ENCODE results near the gene ARSB. TPM values are rescaled to one million over a fixed set of nuclear protein-coding genes. Genes with fewer than 3 reads are reported as not detected.

ARSB gene
- total and polyA plus RNA-seq, 7 experiments from 2014 or later = 3.3 to 10.8 (median 4.8) TPM

DNA sequence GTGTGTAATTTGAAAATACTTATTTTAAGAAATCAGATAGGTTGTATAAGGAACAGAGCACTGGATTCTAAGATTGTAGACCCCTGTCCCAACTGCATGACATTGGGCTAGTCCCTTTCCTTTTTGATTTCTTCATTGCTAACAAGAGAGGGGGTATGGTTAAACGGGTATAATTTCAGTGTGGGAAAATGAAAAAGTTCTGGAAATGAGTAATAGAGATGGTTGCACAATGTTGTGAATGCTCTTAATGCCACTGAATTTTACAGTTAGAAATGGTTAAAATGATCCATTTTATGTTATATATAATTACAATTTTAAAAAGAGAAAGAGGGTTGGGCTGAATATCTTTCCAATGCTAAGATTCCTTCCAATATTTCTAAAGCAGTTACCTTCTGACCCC, 233.2 kb downstream of the ARSB start:
- H3K4me1 ChIP-seq (ENCODE audit: control insufficient read depth in 2 of 2, insufficient read depth in 2 of 2, low read length in 2 of 2) = no peaks in the 10 kb centered on the region
- CTCF ChIA-PET = no interaction called here
- peaks cover 0 to 8% (median 0%) of the 10 kb centered on the region in 7 donors for H3K4me1 Mint-ChIP-seq
- H3K27me3 Mint-ChIP-seq = peaks cover 0 to 8% (median 6%) of the 10 kb centered on the region in 5 donors
- H3K27me3 ChIP-seq (ENCODE audit: control insufficient read depth in 2 of 2, insufficient read depth in 2 of 2, low read length in 2 of 2) = no peaks in the 10 kb centered on the region
- H3K36me3 Mint-ChIP-seq = no peaks in the 10 kb centered on the region
- intact Hi-C loops (cut with micrococcal nuclease) = no loop called here
- H3K9me3 ChIP-seq (ENCODE audit: control insufficient read depth in 2 of 3, low read length in 3 of 3) = no peaks in the 10 kb centered on the region
- H3K27ac ChIP-seq (ENCODE audit: low read depth, low read length) = no peak overlapping the region
- H3K4me3 ChIP-seq (ENCODE audit: low read length) = no peak overlapping the region
- no peak for DNase-seq
- H3K9me3 Mint-ChIP-seq = no peaks in the 10 kb centered on the region
- POLR2A ChIA-PET = no interaction called here
- no peak overlapping the region for H3K4me3 Mint-ChIP-seq
- ATAC-seq = no peak
- H3K36me3 ChIP-seq (ENCODE audit: control insufficient read depth in 2 of 3, insufficient read depth in 3 of 3, low read length in 3 of 3) = no peaks in the 10 kb centered on the region
- H3K27ac Mint-ChIP-seq = no peak overlapping the region

DNA sequence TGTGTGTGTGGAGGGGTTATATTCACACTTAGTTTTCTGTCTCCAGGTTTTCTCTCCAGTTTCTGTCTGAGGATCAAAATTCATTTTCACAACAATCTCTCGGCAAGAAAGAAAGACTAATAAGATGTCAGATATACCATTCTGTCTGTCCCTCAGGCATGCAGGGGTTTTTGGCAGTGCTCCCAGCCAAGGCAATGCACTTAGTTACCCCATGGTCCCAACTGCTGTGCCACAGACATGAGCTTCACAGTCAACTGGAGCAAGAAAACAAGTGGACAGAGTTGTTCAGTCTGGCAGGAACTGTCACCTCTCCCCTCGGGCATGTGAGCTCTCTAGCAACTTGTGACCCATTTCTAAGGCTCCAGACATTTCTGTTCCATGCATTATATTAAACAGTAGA, 234.8 kb downstream of the ARSB start:
- no peak overlapping the region for H3K4me3 Mint-ChIP-seq
- DNase-seq (no peak), ATAC-seq (no peak)
- H3K27ac Mint-ChIP-seq = no peak overlapping the region
- no peaks in the 10 kb centered on the region for H3K9me3 Mint-ChIP-seq
- POLR2A ChIA-PET = no interaction called here
- no peaks in the 10 kb centered on the region for H3K36me3 Mint-ChIP-seq
- Histone ChIP-seq H3K36me3 (ENCODE audit: control insufficient read depth in 2 of 3, insufficient read depth in 3 of 3, low read length in 3 of 3) (no peaks in the 10 kb centered on the region), H3K4me3 (ENCODE audit: low read length) (no peak overlapping the region), H3K4me1 (ENCODE audit: control insufficient read depth in 2 of 2, insufficient read depth in 2 of 2, low read length in 2 of 2) (no peaks in the 10 kb centered on the region), H3K9me3 (ENCODE audit: control insufficient read depth in 2 of 3, low read length in 3 of 3) (no peaks in the 10 kb centered on the region), H3K27ac (ENCODE audit: low read depth, low read length) (no peak overlapping the region), H3K27me3 (ENCODE audit: control insufficient read depth in 2 of 2, insufficient read depth in 2 of 2, low read length in 2 of 2) (no peaks in the 10 kb centered on the region)
- CTCF ChIA-PET = no interaction called here
- intact Hi-C loops (cut with micrococcal nuclease) = no loop called here
- peaks cover 0 to 17% (median 8%) of the 10 kb centered on the region in 5 donors for H3K27me3 Mint-ChIP-seq
- peaks cover 0 to 6% (median 0%) of the 10 kb centered on the region in 7 donors for H3K4me1 Mint-ChIP-seq

DNA sequence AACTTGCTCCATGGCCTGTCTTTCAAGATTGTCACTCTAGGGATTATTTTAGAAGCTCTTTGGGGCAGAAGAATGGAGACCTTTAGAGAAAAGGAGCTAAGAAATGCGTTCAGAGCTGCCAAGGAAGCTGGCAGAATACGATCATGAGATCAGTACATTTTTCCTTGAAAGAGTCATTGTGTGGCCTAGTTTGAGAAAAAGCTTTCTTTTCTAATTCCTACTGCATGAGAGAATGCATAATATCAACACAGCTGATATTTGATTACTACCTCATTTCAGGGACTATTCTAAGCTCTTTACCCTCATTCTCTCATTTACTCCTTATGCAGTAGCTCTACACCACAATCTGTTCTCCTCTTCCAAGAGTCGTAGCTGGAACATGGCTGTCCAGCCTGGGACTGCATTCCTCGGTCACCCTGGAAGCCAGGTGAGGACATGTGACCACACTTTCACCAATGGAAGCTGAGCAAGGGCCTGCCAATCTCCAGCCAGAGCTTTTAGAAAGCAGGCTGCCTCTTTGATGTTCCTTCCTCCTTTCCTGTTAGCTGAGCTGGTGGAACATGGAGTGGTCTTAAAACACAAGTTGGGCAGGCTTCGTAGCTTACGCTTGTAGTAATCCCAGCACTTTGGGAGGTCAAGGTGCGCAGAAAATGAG, 237.3 kb downstream of the ARSB start:
- Mint-ChIP-seq H3K27me3 (peaks cover 0 to 28% (median 13%) of the 10 kb centered on the region in 5 donors), H3K9me3 (no peaks in the 10 kb centered on the region), H3K4me3 (no peak overlapping the region), H3K36me3 (no peaks in the 10 kb centered on the region), H3K27ac (no peak overlapping the region), H3K4me1 (peaks cover 0 to 1% (median 0%) of the 10 kb centered on the region in 7 donors)
- Histone ChIP-seq H3K27me3 (ENCODE audit: control insufficient read depth in 2 of 2, insufficient read depth in 2 of 2, low read length in 2 of 2) (no peaks in the 10 kb centered on the region), H3K36me3 (ENCODE audit: control insufficient read depth in 2 of 3, insufficient read depth in 3 of 3, low read length in 3 of 3) (no peaks in the 10 kb centered on the region), H3K4me1 (ENCODE audit: control insufficient read depth in 2 of 2, insufficient read depth in 2 of 2, low read length in 2 of 2) (no peaks in the 10 kb centered on the region), H3K4me3 (ENCODE audit: low read length) (no peak overlapping the region), H3K9me3 (ENCODE audit: control insufficient read depth in 2 of 3, low read length in 3 of 3) (no peaks in the 10 kb centered on the region), H3K27ac (ENCODE audit: low read depth, low read length) (no peak overlapping the region)
- ATAC-seq = no peak
- ChIA-PET CTCF (no interaction called here), POLR2A (no interaction called here)
- intact Hi-C loops (cut with micrococcal nuclease) = no loop called here
- DNase-seq = no peak

DNA sequence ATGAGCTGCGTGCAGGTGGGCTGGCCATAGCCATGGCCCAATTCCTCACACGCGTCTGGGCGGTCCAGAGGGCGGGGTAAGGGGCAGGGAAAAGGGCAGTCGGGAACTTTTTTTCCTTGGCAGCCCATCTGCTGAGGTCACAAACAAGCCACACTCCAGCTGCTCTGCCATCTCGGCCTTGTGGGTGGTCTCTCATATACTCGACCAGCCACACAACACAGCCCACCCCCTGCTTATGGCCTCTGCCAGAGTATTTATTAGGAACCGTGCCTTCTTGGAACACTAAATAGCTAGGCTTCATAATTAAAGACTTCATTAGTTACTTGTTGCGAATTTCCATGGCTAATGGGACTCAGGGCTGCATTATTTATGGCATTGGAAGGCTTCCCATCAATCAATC, 238.1 kb downstream of the ARSB start:
- Histone ChIP-seq H3K27me3 (ENCODE audit: control insufficient read depth in 2 of 2, insufficient read depth in 2 of 2, low read length in 2 of 2) (no peaks in the 10 kb centered on the region), H3K4me3 (ENCODE audit: low read length) (no peak overlapping the region), H3K27ac (ENCODE audit: low read depth, low read length) (no peak overlapping the region), H3K9me3 (ENCODE audit: control insufficient read depth in 2 of 3, low read length in 3 of 3) (no peaks in the 10 kb centered on the region), H3K36me3 (ENCODE audit: control insufficient read depth in 2 of 3, insufficient read depth in 3 of 3, low read length in 3 of 3) (no peaks in the 10 kb centered on the region), H3K4me1 (ENCODE audit: control insufficient read depth in 2 of 2, insufficient read depth in 2 of 2, low read length in 2 of 2) (no peaks in the 10 kb centered on the region)
- peaks cover 0 to 1% (median 0%) of the 10 kb centered on the region in 7 donors for H3K4me1 Mint-ChIP-seq
- no peak for DNase-seq
- intact Hi-C loops (cut with micrococcal nuclease) = no loop called here
- no peak for ATAC-seq
- H3K36me3 Mint-ChIP-seq = no peaks in the 10 kb centered on the region
- peaks cover 0 to 28% (median 14%) of the 10 kb centered on the region in 5 donors for H3K27me3 Mint-ChIP-seq
- ChIA-PET CTCF (interaction anchor here (0.5 to 0.6 kb wide), 2 partner anchors 277 to 417 kb away, joined by 3 read pairs; no protein-coding TSS in a partner anchor), POLR2A (no interaction called here)
- H3K4me3 Mint-ChIP-seq = no peak overlapping the region
- no peaks in the 10 kb centered on the region for H3K9me3 Mint-ChIP-seq
- H3K27ac Mint-ChIP-seq = no peak overlapping the region

DNA sequence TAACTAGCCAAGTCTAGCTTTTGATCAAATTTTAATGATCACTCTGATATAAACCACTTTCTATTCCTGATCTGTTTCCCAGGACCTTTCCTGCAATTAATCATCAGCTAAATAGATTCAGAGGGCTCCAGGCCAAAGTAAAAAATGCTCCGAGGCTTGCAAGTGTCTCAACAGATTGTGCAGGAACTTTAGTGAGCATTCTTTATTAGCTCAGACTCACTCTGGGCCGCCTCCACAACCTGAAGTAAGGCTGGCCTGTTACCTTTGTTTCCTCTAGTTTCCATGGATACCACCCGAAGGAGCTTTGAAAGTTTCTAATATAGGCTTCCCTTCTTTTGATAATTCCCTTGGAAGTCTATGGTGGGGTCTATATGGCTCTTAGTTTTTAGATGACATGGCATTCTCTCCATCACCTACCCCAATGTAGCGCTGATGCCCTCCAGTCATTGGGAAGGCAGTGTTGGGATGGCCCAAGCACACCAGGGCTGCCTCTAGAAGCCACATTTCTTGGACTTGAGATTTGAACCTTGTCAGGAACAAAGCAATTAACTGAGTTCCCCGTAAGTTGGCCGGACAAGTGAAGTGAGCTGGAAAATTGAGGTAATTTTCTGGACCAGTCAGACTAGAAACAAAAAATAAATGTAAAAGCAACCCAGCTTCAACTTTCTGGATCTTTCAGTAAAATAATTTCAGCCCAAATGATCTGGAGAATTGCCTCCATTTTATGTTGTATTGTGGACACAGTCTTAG, 238.9 kb downstream of the ARSB start:
- no peaks in the 10 kb centered on the region for H3K9me3 Mint-ChIP-seq
- no peak for DNase-seq
- intact Hi-C loops (cut with micrococcal nuclease) = no loop called here
- no peaks in the 10 kb centered on the region for H3K36me3 Mint-ChIP-seq
- no peak for ATAC-seq
- CTCF ChIA-PET = interaction anchor here (0.5 to 0.6 kb wide), 2 partner anchors 276 to 418 kb away, joined by 3 read pairs; no protein-coding TSS in a partner anchor
- Histone ChIP-seq H3K4me3 (ENCODE audit: low read length) (no peak overlapping the region), H3K36me3 (ENCODE audit: control insufficient read depth in 2 of 3, insufficient read depth in 3 of 3, low read length in 3 of 3) (no peaks in the 10 kb centered on the region), H3K9me3 (ENCODE audit: control insufficient read depth in 2 of 3, low read length in 3 of 3) (no peaks in the 10 kb centered on the region), H3K27me3 (ENCODE audit: control insufficient read depth in 2 of 2, insufficient read depth in 2 of 2, low read length in 2 of 2) (no peaks in the 10 kb centered on the region), H3K27ac (ENCODE audit: low read depth, low read length) (no peak overlapping the region), H3K4me1 (ENCODE audit: control insufficient read depth in 2 of 2, insufficient read depth in 2 of 2, low read length in 2 of 2) (no peaks in the 10 kb centered on the region)
- H3K27me3 Mint-ChIP-seq = peaks cover 0 to 28% (median 17%) of the 10 kb centered on the region in 5 donors
- peaks cover 0 to 1% (median 0%) of the 10 kb centered on the region in 7 donors for H3K4me1 Mint-ChIP-seq
- H3K27ac Mint-ChIP-seq = no peak overlapping the region
- no peak overlapping the region for H3K4me3 Mint-ChIP-seq
- POLR2A ChIA-PET = no interaction called here

DNA sequence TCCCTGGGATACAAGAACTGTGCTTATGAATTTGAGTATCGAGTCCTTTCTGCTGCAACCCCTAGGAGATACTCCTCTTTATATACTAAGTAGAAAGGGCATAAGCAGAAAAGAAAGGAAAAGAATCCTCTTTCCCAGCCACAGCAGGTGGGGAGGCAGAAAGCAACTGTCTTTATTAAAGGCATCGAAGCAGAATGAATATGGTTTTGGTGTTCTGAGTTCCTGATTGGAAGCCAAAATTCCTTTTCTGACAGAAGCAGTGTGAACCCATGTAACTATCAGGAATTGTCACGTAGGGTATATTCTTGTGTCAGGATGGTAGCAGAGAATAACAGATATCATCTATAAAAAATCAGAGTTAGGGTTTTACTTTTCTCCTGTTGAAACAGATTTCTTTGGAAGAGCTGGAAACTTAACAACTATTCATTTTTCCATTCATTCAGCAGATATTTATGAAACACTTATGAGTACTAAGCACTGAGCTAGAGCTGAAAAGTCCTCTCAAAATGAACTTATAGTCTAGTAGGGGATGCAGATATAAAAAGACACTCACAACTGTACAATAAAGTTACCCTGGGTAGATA, 240.1 kb downstream of the ARSB start:
- Histone ChIP-seq H3K9me3 (ENCODE audit: control insufficient read depth in 2 of 3, low read length in 3 of 3) (no peaks in the 10 kb centered on the region), H3K27ac (ENCODE audit: low read depth, low read length) (no peak overlapping the region), H3K36me3 (ENCODE audit: control insufficient read depth in 2 of 3, insufficient read depth in 3 of 3, low read length in 3 of 3) (no peaks in the 10 kb centered on the region), H3K27me3 (ENCODE audit: control insufficient read depth in 2 of 2, insufficient read depth in 2 of 2, low read length in 2 of 2) (no peaks in the 10 kb centered on the region), H3K4me1 (ENCODE audit: control insufficient read depth in 2 of 2, insufficient read depth in 2 of 2, low read length in 2 of 2) (no peaks in the 10 kb centered on the region), H3K4me3 (ENCODE audit: low read length) (no peak overlapping the region)
- H3K9me3 Mint-ChIP-seq = no peaks in the 10 kb centered on the region
- ChIA-PET CTCF (no interaction called here), POLR2A (no interaction called here)
- ATAC-seq (no peak), DNase-seq (no peak)
- no peaks in the 10 kb centered on the region for H3K36me3 Mint-ChIP-seq
- H3K4me1 Mint-ChIP-seq = peaks cover 0 to 1% (median 0%) of the 10 kb centered on the region in 7 donors
- no peak overlapping the region for H3K27ac Mint-ChIP-seq
- intact Hi-C loops (cut with micrococcal nuclease) = no loop called here
- H3K27me3 Mint-ChIP-seq = peaks cover 0 to 24% (median 20%) of the 10 kb centered on the region in 5 donors
- H3K4me3 Mint-ChIP-seq = no peak overlapping the region

Data from naive thymus-derived CD4-positive, alpha-beta T cell (primary cell).